HG03108 (cell line): ENCODE measurements around the gene GALNT9.
"Not testable (repeated sequence)": the region's sequence is repeated elsewhere in the genome, so short reads cannot be mapped to it uniquely, and the experiment has no call there.

Experiments
- ATAC-seq: cut with Tn5 transposase; IDR thresholded peaks from one replicate; pipeline ENCODE4 v1.9.1; 2021; ENCODE audit warnings: moderate library complexity; ENCODE audit not compliant: unreplicated experiment

GALNT9 gene

DNA sequence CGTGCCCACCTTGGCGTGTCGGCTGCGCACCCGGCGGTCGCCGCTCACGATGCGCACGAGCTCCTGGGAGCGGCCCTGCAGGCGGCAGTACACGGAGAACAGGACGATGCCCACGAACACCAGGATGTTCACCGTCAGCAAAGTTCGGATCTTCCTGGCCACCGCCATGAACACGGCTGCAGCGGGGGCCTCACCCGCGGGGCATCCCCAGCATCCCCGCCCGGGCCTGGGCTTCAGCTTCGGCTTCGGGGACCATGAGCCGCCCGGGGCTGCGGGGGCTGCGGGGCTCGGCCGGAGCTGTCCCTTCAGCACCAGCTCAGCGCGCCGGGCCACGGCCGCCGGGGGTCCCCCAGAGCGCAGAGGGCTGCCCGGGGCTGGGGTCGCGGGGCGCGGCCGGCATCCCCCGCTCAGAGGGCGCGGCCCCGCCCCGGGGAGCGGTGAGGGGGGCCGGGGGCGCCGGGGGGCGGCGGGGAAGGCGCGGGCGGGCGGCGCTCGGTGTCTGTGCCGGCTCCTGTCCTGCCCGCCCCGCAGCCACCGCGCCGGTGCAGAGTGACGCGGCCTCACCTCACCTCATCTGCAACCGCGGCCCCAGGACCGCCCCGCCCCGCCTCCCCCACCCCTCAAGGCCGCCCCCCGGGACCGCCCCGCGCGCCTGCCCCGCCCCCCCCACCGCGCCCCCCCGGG lies at the start of gene GALNT9:
Gene GALNT9, minus strand, starts transcription at position 554 of the 684 bp plus-strand sequence. Its CDS starts 386 bp downstream, at position 168.
- ATAC-seq, result no peak

- not testable (repeated sequence) for ATAC-seq
These were observed 49.7 kb upstream of the GALNT9 start for GRCh38 chr12:132379057-132379456.

GRCh38 chr12:132377147-132377546 lies 47.8 kb upstream of the GALNT9 start:
- ATAC-seq, result no peak

DNA sequence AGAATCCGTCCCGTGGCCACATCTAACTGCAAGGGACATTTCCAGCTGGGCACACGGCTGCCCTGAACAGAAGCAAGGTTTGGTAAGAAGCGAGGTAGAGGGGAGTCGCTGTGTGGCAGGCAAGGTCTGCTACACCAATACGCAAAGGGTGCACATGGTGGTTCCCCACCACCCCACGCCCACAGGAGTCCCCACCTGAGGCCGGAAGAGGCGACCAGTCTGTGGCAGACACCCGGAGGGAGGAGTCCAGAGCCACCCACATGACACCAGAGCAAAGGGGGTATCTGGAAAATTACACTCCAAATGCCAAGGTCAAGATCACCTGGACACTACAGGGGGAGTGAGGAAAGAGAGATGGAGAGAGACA lies 47.1 kb upstream of the GALNT9 start:
- ATAC-seq, result no peak

DNA sequence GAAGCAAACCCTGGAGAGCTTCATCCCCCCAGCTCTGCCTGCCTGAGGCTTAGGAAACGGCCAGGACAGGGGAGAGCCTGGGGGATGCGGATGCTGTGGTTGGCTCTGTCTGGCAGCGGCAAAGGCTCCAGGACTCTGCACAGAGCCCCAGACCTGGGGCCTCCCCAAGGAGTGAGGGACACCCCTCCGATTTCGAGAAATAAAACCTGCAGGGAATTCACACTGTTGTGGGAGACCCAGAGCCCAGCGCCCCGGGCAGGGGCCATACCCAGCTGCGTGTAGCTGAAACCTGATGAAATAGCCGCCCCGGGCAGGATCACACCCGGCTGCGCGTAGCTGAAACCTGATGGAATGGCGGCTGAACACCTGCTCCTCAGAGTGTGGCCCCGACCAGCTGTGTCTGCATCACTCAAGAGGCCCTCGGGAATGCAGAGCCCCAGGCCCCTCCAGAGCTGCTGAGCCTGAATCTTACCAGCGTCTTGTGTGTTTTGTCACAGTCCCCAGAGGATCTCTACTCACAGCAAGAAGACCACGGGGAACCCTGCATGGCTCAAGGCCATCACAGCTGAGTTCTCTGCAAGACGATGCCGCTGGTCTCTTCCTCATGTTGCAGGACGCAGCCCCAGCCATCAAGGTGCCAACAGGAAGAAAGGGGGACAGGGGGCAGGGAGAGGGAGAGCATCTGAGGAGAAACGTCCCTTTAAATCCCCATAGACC lies 46.5 kb upstream of the GALNT9 start:
- ATAC-seq, result no peak

DNA sequence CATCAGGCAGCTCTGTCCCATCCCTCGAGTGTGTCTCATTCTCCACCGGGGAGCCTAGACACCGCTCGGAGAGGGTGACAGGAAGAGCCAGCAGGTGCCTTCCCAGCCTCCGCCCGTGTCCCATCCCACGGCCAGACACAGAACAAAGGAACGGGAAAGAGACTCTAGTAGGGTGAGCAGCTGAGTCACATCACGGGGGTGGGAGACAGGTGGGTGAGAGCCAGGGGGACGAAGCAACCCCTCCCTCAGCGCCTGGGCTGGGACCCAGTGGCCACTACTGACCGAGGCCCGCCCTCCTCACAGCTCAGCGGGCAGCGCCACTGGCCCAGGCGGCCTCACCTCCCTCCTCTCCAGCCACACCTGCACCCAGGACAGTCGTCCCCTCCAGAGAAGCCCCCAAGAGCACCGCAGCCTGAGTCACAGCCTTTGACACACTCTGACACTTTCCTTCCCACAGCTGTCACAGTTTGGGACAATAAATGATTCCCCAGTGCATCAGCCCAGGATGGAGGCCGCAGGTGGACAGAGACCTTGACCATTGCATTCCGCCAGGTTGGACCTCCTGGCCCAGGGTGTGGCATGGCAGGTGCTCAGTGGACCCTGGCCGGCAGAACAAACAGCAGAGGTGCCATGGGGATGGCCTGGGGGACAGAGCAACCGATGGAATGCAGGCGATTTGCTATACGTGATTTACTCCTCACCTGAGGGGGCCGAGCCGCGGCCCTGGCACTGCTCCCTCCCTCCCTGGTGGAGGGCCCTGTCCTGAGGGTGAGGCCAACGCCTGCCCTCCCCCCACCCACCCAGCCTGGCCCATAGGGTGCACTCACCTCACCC lies 45.4 kb upstream of the GALNT9 start:
- ATAC-seq, result no peak

DNA sequence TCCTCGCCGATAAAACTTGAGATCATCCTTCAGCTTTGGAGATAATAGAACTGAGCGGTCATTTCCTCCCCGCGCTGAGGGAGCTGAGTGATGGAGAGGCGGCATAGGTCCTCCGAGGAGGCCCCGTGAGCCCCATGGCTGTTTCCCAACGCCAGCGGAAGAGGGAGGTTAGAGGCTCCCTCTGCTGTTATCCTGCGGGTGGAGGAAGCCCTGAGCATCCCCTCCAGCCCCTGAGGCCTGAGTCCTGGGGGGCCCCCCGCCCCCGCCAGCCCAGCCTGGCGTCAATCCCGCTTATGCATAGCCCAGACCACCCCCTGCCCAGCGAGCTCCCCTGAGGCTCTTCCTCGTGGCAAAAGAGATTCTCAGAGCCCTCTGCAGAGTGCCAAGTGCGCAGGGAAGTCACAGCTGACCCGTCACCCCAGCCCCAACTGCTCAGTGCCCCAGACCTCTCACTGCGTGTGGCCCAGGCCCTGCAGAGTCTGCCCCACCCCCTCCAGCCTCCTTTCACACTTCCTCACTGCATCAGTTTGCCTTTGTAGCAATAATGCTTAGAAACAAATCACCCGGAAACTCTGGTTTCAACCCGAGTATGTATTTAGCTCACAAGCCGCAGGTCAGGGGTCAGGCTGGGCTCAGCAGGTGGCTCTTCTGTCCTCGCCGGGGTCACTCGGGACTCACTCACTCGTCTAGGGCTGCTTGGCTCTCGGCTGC lies 44.7 kb upstream of the GALNT9 start:
- no peak for ATAC-seq

DNA sequence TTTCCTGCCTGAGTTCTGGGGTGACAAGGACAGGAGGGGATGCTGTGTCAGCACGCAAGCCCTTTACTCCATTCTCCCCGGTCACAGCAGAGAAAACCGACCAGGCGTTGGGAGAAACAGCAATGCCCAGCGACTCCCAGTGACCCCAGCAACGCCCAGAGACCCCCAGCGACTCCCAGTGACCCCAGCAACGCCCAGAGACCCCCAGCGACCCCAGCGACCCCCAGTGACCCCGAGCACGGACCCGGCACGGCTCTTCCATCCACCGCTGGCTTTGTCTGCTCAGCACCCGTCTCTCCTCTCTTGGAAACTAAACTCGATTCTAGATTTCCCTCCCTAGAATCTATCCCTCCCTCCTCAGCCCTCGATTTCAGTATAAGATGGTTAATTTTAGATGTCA lies 38.5 kb upstream of the GALNT9 start:
- ATAC-seq, result no peak

DNA sequence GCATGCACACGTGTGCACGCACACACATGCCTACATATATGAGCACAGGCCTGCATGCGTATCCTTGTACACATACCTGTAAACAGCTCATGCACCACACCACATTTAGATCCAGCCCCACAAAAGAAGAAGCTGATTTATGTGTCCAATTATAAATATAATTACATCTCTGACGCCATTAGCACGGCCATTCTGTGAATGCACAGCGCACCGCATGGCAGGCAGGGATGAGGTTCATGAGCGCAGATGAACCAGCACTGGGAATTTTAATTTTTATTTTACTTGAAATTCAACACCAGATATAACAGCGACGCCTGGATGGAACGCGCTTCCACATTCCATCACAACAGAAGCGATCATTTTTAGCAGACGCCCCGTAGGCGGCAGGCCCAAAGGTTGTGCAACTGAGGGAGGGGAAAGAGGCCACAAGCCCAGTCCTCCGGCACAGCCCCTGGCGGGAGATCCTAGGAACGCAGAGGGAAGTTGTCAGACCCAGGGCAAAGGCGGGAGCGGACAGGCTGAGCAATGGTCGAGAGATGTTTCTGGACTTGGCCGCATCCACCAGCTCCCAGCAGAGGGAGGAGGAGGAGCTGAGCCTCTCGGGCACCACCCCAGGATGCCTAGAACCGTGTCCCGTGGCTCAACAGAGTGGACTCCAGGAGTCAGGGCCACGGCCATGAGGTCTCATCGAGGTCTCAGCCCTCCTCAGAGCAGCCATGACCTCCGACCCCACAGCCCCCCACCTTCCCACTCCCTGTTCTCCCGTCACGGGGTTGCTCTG lies 37.9 kb upstream of the GALNT9 start:
- no peak for ATAC-seq

DNA sequence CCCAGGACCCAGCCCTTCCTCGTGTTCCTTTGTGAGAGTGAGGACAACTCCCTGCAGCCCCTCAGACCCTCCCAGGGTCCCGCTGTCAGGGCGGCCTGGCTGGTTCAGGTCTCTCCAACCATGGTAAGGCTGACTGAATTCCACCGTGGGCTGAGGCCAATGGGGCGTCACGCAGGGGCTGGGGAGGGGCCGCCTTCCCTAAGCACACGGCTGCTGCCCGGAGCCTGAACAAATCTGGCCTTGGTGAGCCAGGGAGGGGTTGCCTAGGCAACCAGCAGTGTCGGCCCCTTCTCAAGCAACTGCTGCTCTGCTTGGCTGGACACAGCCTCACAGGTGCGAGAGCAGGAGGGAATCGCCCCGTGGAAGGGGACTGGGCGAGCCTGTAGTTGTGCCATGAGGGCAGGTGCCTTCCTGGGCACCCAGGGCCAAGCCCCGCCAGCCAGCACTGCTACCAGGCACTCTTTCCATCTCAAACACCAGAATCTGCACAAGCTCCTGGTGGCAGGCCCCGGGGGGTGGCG lies 37.0 kb upstream of the GALNT9 start:
- ATAC-seq, result no peak

- no peak for ATAC-seq
These were observed 35.8 kb upstream of the GALNT9 start for GRCh38 chr12:132365226-132365625.

GRCh38 chr12:132364348-132364902 lies 35.0 kb upstream of the GALNT9 start:
- no peak for ATAC-seq

DNA sequence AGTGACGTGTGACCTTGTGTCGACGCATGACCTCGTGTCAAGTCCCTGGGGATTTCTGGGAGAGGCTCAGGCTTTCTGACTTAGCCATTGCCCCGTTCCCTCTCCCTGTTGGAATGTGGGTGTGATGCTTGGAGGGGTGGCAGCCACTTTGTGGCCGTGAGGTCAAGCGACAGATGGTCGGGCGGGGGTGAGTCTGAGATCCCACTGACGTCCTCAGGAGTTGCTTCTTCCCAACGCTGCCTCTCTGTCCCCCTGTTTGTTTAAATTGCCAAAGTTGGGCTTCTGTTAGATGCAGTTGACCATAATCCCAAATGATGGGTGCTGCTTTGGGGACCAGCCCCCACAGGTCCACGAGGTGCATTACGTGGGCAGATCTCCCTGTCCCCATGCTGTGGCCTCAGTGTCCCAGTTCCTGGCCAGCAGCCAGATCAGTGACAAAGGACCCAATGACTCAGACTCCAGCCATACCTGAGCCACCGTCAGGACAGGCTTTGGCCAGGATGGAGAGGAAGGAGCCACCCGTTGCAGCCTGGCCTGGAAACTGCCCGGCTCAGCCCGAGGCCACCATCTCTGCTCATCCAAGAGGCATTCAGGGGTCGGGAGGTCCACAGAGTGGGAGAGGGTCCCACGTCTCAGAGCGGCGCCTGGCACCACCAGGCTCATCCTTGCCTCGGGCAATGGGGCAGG lies 34.4 kb upstream of the GALNT9 start:
- ATAC-seq, result no peak

- ATAC-seq, result no peak
These were observed 33.7 kb upstream of the GALNT9 start for GRCh38 chr12:132362996-132363660.

GRCh38 chr12:132360906-132361777 lies 31.8 kb upstream of the GALNT9 start:
- no peak for ATAC-seq

DNA sequence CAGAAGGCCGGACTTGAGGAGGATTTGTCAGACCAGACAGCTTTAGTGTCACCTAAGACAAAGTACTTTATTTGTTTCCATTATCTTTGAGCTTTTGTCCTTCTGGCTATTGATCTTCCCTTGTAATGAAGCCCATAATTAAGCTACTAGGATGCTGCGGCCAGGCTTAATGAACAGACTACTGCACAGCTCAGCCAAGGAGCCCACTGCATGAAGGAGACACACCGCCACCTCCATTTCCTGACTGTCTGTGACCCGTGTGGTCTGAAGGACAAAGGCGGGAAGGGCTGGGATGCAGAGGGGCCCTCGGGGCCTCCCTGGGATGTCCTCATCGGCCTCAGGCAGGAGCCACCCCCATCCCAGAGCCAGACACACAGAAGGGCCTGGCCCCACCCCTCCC lies 31.0 kb upstream of the GALNT9 start:
- ATAC-seq, result no peak

- ATAC-seq, result no peak
These were observed 30.6 kb upstream of the GALNT9 start for GRCh38 chr12:132359971-132360370.

GRCh38 chr12:132359551-132359950 lies 30.2 kb upstream of the GALNT9 start:
- no peak for ATAC-seq
